ENCODE measurements around the gene MTA1. TPM values are rescaled to one million over a fixed set of nuclear protein-coding genes. Genes with fewer than 3 reads are reported as not detected.

MTA1 gene
- total and polyA plus RNA-seq, 2 of the 8 experiments (the other 6 are each of a cell fraction or from before 2014, with no cell fraction given), result 73.9 to 221 TPM

GRCh38 chr14:105487449-105487985, 67.9 kb downstream of the MTA1 start:
- Histone ChIP-seq H3K79me2 (ENCODE audit: control insufficient read depth in 1 of 2, insufficient read depth in 2 of 2, low read length in 2 of 2) (no peaks in the 10 kb centered on the region), H3K4me3 (ENCODE audit: extremely low read depth in 1 of 4, insufficient read depth in 2 of 4, low read depth in 3 of 4, low read length in 4 of 4) (peak overlapping the region; percentile 21 to 61 (median 24); a peak in 7 of 8 replicates), H3K9me3 (ENCODE audit: insufficient read depth in 2 of 2, low read depth in 1 of 2, low read length in 1 of 2) (no peaks in the 10 kb centered on the region), H2AFZ (ENCODE audit: low read length) (no peak overlapping the region), H3K4me1 (replicated peaks in 1 of 4; ENCODE audit: control insufficient read depth in 3 of 4, insufficient read depth in 4 of 4, low read length in 3 of 4) (peaks cover 0 to 20% (median 5%) of the 10 kb centered on the region in 4 experiments; a peak in 5 of 7 replicates), H3K14ac (ENCODE audit: insufficient read length) (no peak overlapping the region), H2BK15ac (ENCODE audit: low read length) (no peak overlapping the region), H3K27me3 (replicated peaks in 1 of 4; ENCODE audit: control insufficient read depth in 3 of 4, extremely low read depth in 1 of 4, insufficient read depth in 3 of 4, low read length in 3 of 4) (peaks cover 30 to 65% (median 54%) of the 10 kb centered on the region in 4 experiments), H3K4me2 (ENCODE audit: insufficient read depth in 1 of 2, low read depth in 2 of 2, low read length in 2 of 2) (peak overlapping the region; percentile 53 to 75), H3K36me3 (ENCODE audit: control insufficient read depth in 2 of 4, insufficient read depth in 4 of 4, low read length in 3 of 4) (no peaks in the 10 kb centered on the region; a peak in 1 of 8 replicates), H2AK5ac (ENCODE audit: low read depth, low read length) (no peak overlapping the region), H3K27ac (ENCODE audit: low read depth, low read length) (no peak overlapping the region), H3K4ac (replicated peaks; ENCODE audit: insufficient read length, low read depth, low read length) (no peak overlapping the region), H3K79me1 (ENCODE audit: low read depth, low read length) (no peaks in the 10 kb centered on the region), H2BK20ac (ENCODE audit: low read length) (no peak overlapping the region), H4K20me1 (replicated peaks in 1 of 2; ENCODE audit: control insufficient read depth in 1 of 2, insufficient read depth in 2 of 2, low read length in 2 of 2) (peaks cover 0 to 14% of the 10 kb centered on the region in 2 experiments), H4K5ac (ENCODE audit: insufficient read length, low read depth, low read length) (no peak overlapping the region), H2BK120ac (replicated peaks; ENCODE audit: low read depth, low read length) (no peak overlapping the region), H3K9ac (replicated peaks in 1 of 4; ENCODE audit: extremely low read depth in 1 of 4, low read depth in 3 of 4, low read length in 3 of 4) (no peak overlapping the region; a peak in 1 of 7 replicates), H2BK12ac (ENCODE audit: low read depth, low read length) (no peak overlapping the region), H3K18ac (ENCODE audit: extremely low read depth, low read length) (no peak overlapping the region; the same call in 1 of the 2 replicates), H4K8ac (ENCODE audit: extremely low read depth, insufficient read depth, low read length) (peak overlapping the region; percentile 68; the same call in 1 of the 2 replicates), H3K23me2 (ENCODE audit: low read depth, low read length) (peaks cover 9% of the 10 kb centered on the region; the same call in 1 of the 2 replicates), H2BK5ac (ENCODE audit: low read depth, low read length) (no peak overlapping the region), H3K23ac (ENCODE audit: insufficient read length) (no peak overlapping the region), H4K91ac (replicated peaks; ENCODE audit: insufficient read length, low read length) (no peak overlapping the region), H3K56ac (replicated peaks; ENCODE audit: insufficient read length, low read depth, low read length) (no peak overlapping the region)
- 22% methylated on average over 28 of the region's 48 CpGs; no CpG with 5 or more reads in 1 of the 2 experiments for WGBS, 2 experiments (ENCODE audit: extremely low coverage in 1 of 2, insufficient coverage in 1 of 2, insufficient read length in 1 of 2, insufficient replicate concordance in 2 of 2, low coverage in 1 of 2, low lambda C conversion rate in 2 of 2, missing lambda C conversion rate in 1 of 2)
- ChIA-PET POLR2A (ENCODE audit: partially characterized antibody) (no interaction called here), CTCF (ENCODE audit: partially characterized antibody) (interaction anchor here (1.7 kb wide), 1 partner anchor 283 kb away, joined by 4 read pairs; no protein-coding TSS in a partner anchor)
- TF ChIP-seq EZH2 (IDR thresholded peaks at IDR 0.05; ENCODE audit: low read depth, low read length, severe bottlenecking), result peak; percentile 45
- TF ChIP-seq HDAC2 (IDR thresholded peaks at IDR 0.05; ENCODE audit: borderline replicate concordance in 1 of 2, low read depth in 2 of 2, low read length in 2 of 2), result no peak
- peak; percentile 28; the same call in 1 of the 2 replicates for TF ChIP-seq SUZ12 (IDR thresholded peaks at IDR 0.05; ENCODE audit: low read length)
- DNase-seq (ENCODE audit: low read depth in 1 of 2, low spot score in 2 of 2) (peak in 1 of 2 experiments; percentile 52), FAIRE-seq (no peak)

Measured in H1 (cell line).